Activated effector memory CD4-positive, alpha-beta T cell treated with anti-CD3 and anti-CD28 coated beads, Interleukin-2, amount 50 U/mL, for 16 hours (primary cell): ENCODE measurements around the gene GIMD1.

Source experiments
- DNase-seq: peaks from one replicate; pipeline ENCODE4 v3.0.0-alpha.2; 2020

The GIMD1 gene

GRCh38 chr4:106312997-106313522, 55.5 kb downstream of the GIMD1 start:
- DNase-seq, result no peak

- DNase-seq, result no peak
Observed at GRCh38 chr4:106312377-106312776, 56.2 kb downstream of the GIMD1 start.
